ENCODE results near the gene RELL2. TPM values are rescaled to one million over a fixed set of nuclear protein-coding genes. Genes with fewer than 3 reads are reported as not detected.
A peak's percentile ranks its signal among the peaks of the same experiment; 100 is the strongest.
"Not testable (repeated sequence)": the region's sequence is repeated elsewhere in the genome, so short reads cannot be mapped to it uniquely, and the experiment has no call there.

Gene RELL2
- total RNA-seq, 1 donor from 2014 or later = 5.4 TPM

DNA sequence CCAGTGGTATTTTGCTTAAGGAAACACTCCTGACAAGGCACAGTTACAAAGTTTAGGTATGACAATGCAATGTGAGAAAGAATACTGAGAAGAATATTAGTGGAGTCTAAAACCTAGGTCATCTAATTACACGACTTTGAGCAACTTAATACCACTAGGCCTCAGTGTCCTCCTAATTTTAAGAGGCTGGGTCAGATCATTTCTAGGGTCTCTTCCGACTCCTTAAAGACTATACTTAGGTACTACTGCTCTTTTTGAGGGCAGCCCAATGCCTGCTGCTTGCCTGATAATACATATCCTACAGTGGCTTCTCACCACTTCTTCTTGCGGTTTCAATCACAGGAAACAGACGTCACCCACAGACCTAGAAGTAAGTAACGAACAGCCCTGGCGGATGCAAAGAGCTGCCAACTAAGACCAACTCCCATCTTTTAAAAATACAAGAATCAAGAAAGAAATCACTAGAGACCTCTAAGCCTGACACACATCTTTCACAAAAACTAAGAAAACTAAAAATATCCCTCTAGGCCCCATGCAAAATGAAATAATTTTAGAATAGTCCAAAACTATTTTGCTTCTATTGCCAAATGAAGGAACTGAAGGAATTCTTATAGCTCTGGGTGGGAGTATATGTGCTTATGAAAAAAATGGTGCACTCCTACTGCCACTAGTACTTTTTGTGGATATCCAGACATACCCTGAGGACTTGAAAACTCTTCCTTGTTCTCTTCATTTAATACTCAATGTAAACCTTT is 31.1 kb upstream of the RELL2 start:
- no peaks in the 10 kb centered on the region for H3K27me3 Mint-ChIP-seq (ENCODE audit: unreplicated experiment)
- H3K9me3 Mint-ChIP-seq (ENCODE audit: unreplicated experiment) = no peaks in the 10 kb centered on the region
- peaks cover 29% of the 10 kb centered on the region for H3K4me1 Mint-ChIP-seq (ENCODE audit: unreplicated experiment)
- no peak for DNase-seq (ENCODE audit: extremely low spot score, unreplicated experiment)
- no peak overlapping the region for H3K4me3 Mint-ChIP-seq (ENCODE audit: unreplicated experiment)
- H3K36me3 Mint-ChIP-seq (ENCODE audit: unreplicated experiment) = peaks cover 3% of the 10 kb centered on the region
- H3K27ac Mint-ChIP-seq (ENCODE audit: unreplicated experiment) = peak overlapping the region; percentile 81
- TF ChIP-seq, protein P1, sequence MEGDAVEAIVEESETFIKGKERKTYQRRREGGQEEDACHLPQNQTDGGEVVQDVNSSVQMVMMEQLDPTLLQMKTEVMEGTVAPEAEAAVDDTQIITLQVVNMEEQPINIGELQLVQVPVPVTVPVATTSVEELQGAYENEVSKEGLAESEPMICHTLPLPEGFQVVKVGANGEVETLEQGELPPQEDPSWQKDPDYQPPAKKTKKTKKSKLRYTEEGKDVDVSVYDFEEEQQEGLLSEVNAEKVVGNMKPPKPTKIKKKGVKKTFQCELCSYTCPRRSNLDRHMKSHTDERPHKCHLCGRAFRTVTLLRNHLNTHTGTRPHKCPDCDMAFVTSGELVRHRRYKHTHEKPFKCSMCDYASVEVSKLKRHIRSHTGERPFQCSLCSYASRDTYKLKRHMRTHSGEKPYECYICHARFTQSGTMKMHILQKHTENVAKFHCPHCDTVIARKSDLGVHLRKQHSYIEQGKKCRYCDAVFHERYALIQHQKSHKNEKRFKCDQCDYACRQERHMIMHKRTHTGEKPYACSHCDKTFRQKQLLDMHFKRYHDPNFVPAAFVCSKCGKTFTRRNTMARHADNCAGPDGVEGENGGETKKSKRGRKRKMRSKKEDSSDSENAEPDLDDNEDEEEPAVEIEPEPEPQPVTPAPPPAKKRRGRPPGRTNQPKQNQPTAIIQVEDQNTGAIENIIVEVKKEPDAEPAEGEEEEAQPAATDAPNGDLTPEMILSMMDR (IDR thresholded peaks at IDR 0.05) = no peak

DNA sequence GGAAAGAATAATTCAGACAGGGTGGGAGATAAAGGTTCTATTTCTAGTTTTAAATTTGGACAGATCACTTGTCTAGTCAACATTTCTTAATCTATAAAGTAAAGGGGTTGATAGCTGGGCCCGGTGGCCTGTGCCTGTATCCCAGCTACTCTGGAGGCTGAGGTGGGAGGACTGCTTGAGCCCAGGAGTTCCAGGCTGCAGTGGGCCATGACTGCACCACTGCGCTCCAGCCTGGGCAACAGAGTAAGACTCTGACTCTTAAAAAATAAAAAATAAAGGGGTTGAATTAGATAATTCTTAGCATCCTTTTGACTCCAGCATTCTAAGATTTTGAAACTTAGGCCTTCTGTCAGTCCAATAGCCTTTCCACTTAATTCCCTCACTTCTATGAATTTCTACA is 28.8 kb upstream of the RELL2 start:
- peaks cover 9% of the 10 kb centered on the region for H3K36me3 Mint-ChIP-seq (ENCODE audit: unreplicated experiment)
- TF ChIP-seq, protein P1 (IDR thresholded peaks at IDR 0.05) = no peak
- no peak for DNase-seq (ENCODE audit: extremely low spot score, unreplicated experiment)
- H3K4me1 Mint-ChIP-seq (ENCODE audit: unreplicated experiment) = peaks cover 29% of the 10 kb centered on the region
- no peaks in the 10 kb centered on the region for H3K27me3 Mint-ChIP-seq (ENCODE audit: unreplicated experiment)
- H3K9me3 Mint-ChIP-seq (ENCODE audit: unreplicated experiment) = no peaks in the 10 kb centered on the region
- H3K4me3 Mint-ChIP-seq (ENCODE audit: unreplicated experiment) = no peak overlapping the region
- H3K27ac Mint-ChIP-seq (ENCODE audit: unreplicated experiment) = no peak overlapping the region

- TF ChIP-seq, protein P1 (IDR thresholded peaks at IDR 0.05) = no peak
- DNase-seq (ENCODE audit: extremely low spot score, unreplicated experiment) = no peak
- Mint-ChIP-seq H3K4me3 (ENCODE audit: unreplicated experiment) (no peak overlapping the region), H3K27ac (ENCODE audit: unreplicated experiment) (no peak overlapping the region), H3K4me1 (ENCODE audit: unreplicated experiment) (peaks cover 29% of the 10 kb centered on the region), H3K9me3 (ENCODE audit: unreplicated experiment) (no peaks in the 10 kb centered on the region), H3K27me3 (ENCODE audit: unreplicated experiment) (no peaks in the 10 kb centered on the region), H3K36me3 (ENCODE audit: unreplicated experiment) (peaks cover 9% of the 10 kb centered on the region)
These were observed 28.2 kb upstream of the RELL2 start for GRCh38 chr5:141608557-141608956.

DNA sequence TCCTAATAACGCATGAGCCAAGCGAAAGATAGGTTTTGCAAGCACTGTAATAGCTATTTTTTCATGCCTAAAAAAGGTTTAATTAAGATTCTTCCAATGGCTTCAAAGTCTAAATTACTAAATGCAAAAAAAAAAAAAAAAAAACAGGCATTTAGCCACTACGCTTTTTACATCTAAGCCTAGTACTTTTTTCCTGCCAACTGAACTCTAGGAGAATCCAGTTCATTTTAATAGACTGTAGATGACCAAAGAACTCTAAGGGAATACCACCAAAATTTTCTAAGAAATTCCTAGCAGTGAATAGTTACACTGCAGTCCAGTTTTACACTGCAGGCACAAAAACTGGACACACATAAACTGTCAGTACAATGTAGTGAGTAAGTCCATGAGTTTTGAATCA is 27.8 kb upstream of the RELL2 start:
- no peak overlapping the region for H3K27ac Mint-ChIP-seq (ENCODE audit: unreplicated experiment)
- DNase-seq (ENCODE audit: extremely low spot score, unreplicated experiment) = no peak
- H3K9me3 Mint-ChIP-seq (ENCODE audit: unreplicated experiment) = no peaks in the 10 kb centered on the region
- peaks cover 24% of the 10 kb centered on the region for H3K4me1 Mint-ChIP-seq (ENCODE audit: unreplicated experiment)
- peaks cover 9% of the 10 kb centered on the region for H3K36me3 Mint-ChIP-seq (ENCODE audit: unreplicated experiment)
- TF ChIP-seq, protein P1 (IDR thresholded peaks at IDR 0.05) = no peak
- H3K27me3 Mint-ChIP-seq (ENCODE audit: unreplicated experiment) = no peaks in the 10 kb centered on the region
- no peak overlapping the region for H3K4me3 Mint-ChIP-seq (ENCODE audit: unreplicated experiment)

DNA sequence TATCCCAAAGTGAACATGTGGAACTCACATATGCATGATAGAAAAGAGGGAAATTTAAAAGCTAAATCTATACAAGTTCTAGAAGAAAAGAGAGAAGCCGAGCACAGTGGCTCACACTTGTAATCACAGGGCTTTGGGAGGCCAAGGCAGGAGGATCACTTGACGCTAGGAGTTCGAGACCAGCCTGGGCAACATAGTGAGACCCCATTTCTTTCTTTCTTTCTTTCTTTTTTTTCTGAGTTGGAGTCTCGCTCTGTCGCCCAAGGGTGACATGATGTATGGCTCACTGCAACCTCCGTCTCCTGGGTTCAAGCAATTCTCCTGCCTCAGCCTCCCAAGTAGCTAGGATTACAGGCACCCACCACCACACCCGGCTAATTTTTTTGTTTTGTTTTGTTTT is 26.9 kb upstream of the RELL2 start:
- H3K9me3 Mint-ChIP-seq (ENCODE audit: unreplicated experiment); H3K27me3 Mint-ChIP-seq (ENCODE audit: unreplicated experiment): not testable (repeated sequence)

More for the DNA sequence above, 26.9 kb upstream of the RELL2 start:
- H3K36me3 Mint-ChIP-seq (ENCODE audit: unreplicated experiment); DNase-seq (ENCODE audit: extremely low spot score, unreplicated experiment); H3K4me3 Mint-ChIP-seq (ENCODE audit: unreplicated experiment); H3K27ac Mint-ChIP-seq (ENCODE audit: unreplicated experiment): not testable (repeated sequence)
- peaks cover 16% of the 10 kb centered on the region for H3K4me1 Mint-ChIP-seq (ENCODE audit: unreplicated experiment)

Measured in osteocyte (in vitro differentiated cells).